Measurements from ENCODE around the gene ANKRD45.
"Not testable (repeated sequence)": the region's sequence is repeated elsewhere in the genome, so short reads cannot be mapped to it uniquely, and the experiment has no call there.

ANKRD45 gene

GRCh38 chr1:173568483-173568882 is 101.2 kb downstream of the ANKRD45 start:
- TF ChIP-seq CTCF (IDR thresholded peaks at IDR 0.05; ENCODE audit: borderline replicate concordance, insufficient read depth, low read depth, low read length): no peak
- no peak overlapping the region for H3K4me3 ChIP-seq (ENCODE audit: low read depth, low read length)

- H3K4me3 ChIP-seq (ENCODE audit: low read depth, low read length): not testable (repeated sequence)
These were observed 105.8 kb downstream of the ANKRD45 start for GRCh38 chr1:173563846-173564245.

- TF ChIP-seq CTCF (IDR thresholded peaks at IDR 0.05; ENCODE audit: borderline replicate concordance, insufficient read depth, low read depth, low read length): no peak
- no peak overlapping the region for H3K4me3 ChIP-seq (ENCODE audit: low read depth, low read length)
These were observed 106.8 kb downstream of the ANKRD45 start for GRCh38 chr1:173562813-173563212.

- H3K4me3 ChIP-seq (ENCODE audit: low read depth, low read length): no peak overlapping the region
- TF ChIP-seq CTCF (IDR thresholded peaks at IDR 0.05; ENCODE audit: borderline replicate concordance, insufficient read depth, low read depth, low read length): no peak
These were observed 108.4 kb downstream of the ANKRD45 start for GRCh38 chr1:173561263-173561662.

GRCh38 chr1:173560285-173560880 is 109.3 kb downstream of the ANKRD45 start:
- no peak for TF ChIP-seq CTCF (IDR thresholded peaks at IDR 0.05; ENCODE audit: borderline replicate concordance, insufficient read depth, low read depth, low read length)
- H3K4me3 ChIP-seq (ENCODE audit: low read depth, low read length): no peak overlapping the region

Data from GM12875 (cell line).